GM23338 (cell line): ENCODE data around the gene ERO1B. TPM values are rescaled to one million over a fixed set of nuclear protein-coding genes. Genes with fewer than 3 reads are reported as not detected.

Experiments used
- ATAC-seq: fragments of 200-7000 bp; cut with Tn5 transposase; 3 replicates; pipeline ENCODE4 v1.9.1; 2020
- DNase-seq: peaks from one replicate; pipeline ENCODE4 v3.0.0-alpha.2; 2015; ENCODE audit warnings: low spot score
- H2AFZ ChIP-seq: fragments of 200-600 bp; sonication (generic); 2 replicates; pipeline ENCODE4 v1.8.0; 2016; ENCODE audit warnings: antibody characterized with exemption, mild to moderate bottlenecking, moderate library complexity
- H3F3A ChIP-seq: fragments of 200-600 bp; sonication (generic); replicated peaks from 2 replicates; pipeline ENCODE4 v1.8.0; 2017; ENCODE audit warnings: antibody characterized with exemption, mixed run types, low read depth
- H3K27ac ChIP-seq: fragments of 200-600 bp; sonication (generic); 2 replicates; pipeline ENCODE4 v1.6.1; 2016; ENCODE audit warnings: low read depth
- H3K27me3 ChIP-seq: fragments of 200-600 bp; sonication (generic); 2 replicates; pipeline ENCODE4 v1.8.0; 2016; ENCODE audit warnings: mild to moderate bottlenecking, mixed run types, moderate library complexity; ENCODE audit not compliant: insufficient read depth
- H3K36me3 ChIP-seq: fragments of 200-600 bp; sonication (generic); 2 replicates; pipeline ENCODE4 v1.8.0; 2016; ENCODE audit warnings: mild to moderate bottlenecking; ENCODE audit not compliant: insufficient read depth
- H3K4me1 ChIP-seq: fragments of 200-600 bp; sonication (generic); 2 replicates; pipeline ENCODE4 v1.8.0; 2016; ENCODE audit warnings: mild to moderate bottlenecking, moderate library complexity; ENCODE audit not compliant: insufficient read depth
- H3K4me2 ChIP-seq: fragments of 200-600 bp; sonication (generic); 2 replicates; pipeline ENCODE4 v1.7.1; 2017; ENCODE audit warnings: mixed run types
- H3K4me3 ChIP-seq: fragments of 200-600 bp; sonication (generic); 2 replicates; pipeline ENCODE4 v1.6.1; 2016; ENCODE audit warnings: mixed run types
- H3K79me2 ChIP-seq: fragments of 200-600 bp; sonication (generic); replicated peaks from 2 replicates; pipeline ENCODE4 v1.8.0; 2017; ENCODE audit warnings: mild to moderate bottlenecking; ENCODE audit not compliant: insufficient read depth
- H3K9me2 ChIP-seq: fragments of 200-600 bp; sonication (generic); 2 replicates; pipeline ENCODE4 v1.8.0; 2017; ENCODE audit not compliant: insufficient read depth
- H4K20me1 ChIP-seq: fragments of 200-600 bp; sonication (generic); replicated peaks from 2 replicates; pipeline ENCODE4 v1.8.0; 2017; ENCODE audit warnings: mild to moderate bottlenecking; ENCODE audit not compliant: insufficient read depth
- H3K27ac Mint-ChIP-seq: 2 replicates; pipeline ENCODE4 v1.8.0; 2020; ENCODE audit warnings: inconsistent platforms, mild to moderate bottlenecking, moderate library complexity, mixed read lengths
- H3K27me3 Mint-ChIP-seq: 3 replicates; pipeline ENCODE4 v1.8.0; 2022; ENCODE audit warnings: low read depth, mild to moderate bottlenecking, moderate library complexity, mixed read lengths, inconsistent platforms; ENCODE audit not compliant: insufficient read depth, poor library complexity
- H3K36me3 Mint-ChIP-seq: 3 replicates; pipeline ENCODE4 v1.8.0; 2021; ENCODE audit warnings: low read depth, mild to moderate bottlenecking, inconsistent platforms, moderate library complexity, mixed read lengths
- H3K4me1 Mint-ChIP-seq: 3 replicates; pipeline ENCODE4 v1.8.0; 2020; ENCODE audit warnings: mild to moderate bottlenecking, inconsistent platforms, mixed read lengths
- H3K4me3 Mint-ChIP-seq: 3 replicates; pipeline ENCODE4 v1.8.0; 2021; ENCODE audit warnings: moderate library complexity, mild to moderate bottlenecking, inconsistent platforms, mixed read lengths
- H3K9me3 Mint-ChIP-seq: 3 replicates; pipeline ENCODE4 v1.8.0; 2020; ENCODE audit warnings: moderate library complexity, mild to moderate bottlenecking, inconsistent platforms, mixed read lengths
- CREB1 ChIP-seq: fragments of 250-450 bp; sonication (Bioruptor Pico); IDR thresholded peaks from 2 replicates; pipeline ENCODE4 v1.5.0; 2020; ENCODE audit warnings: low read depth, mild to moderate bottlenecking, moderate library complexity
- EZH2 ChIP-seq: fragments of 200-600 bp; sonication (generic); IDR thresholded peaks from one replicate; pipeline ENCODE4 v1.8.0; 2017; ENCODE audit warnings: antibody characterized with exemption, mild to moderate bottlenecking, low read depth; ENCODE audit not compliant: unreplicated experiment
- EZH2phosphoT487 ChIP-seq: fragments of 200-600 bp; sonication (generic); IDR thresholded peaks from one replicate; pipeline ENCODE4 v1.8.1; 2018; ENCODE audit warnings: antibody characterized with exemption; ENCODE audit not compliant: unreplicated experiment
- JUNB ChIP-seq: IDR thresholded peaks from one replicate; pipeline ENCODE4 v1.6.1; 2016; ENCODE audit warnings: antibody characterized with exemption; ENCODE audit not compliant: unreplicated experiment
- NANOG ChIP-seq: IDR thresholded peaks from 2 replicates; pipeline ENCODE4 v1.6.1; 2016; ENCODE audit warnings: antibody characterized with exemption, borderline replicate concordance
- POLR2AphosphoS5 ChIP-seq: IDR thresholded peaks from 2 replicates; pipeline ENCODE4 v1.6.1; 2016; ENCODE audit warnings: antibody characterized with exemption, low read depth
- STAT1 ChIP-seq: IDR thresholded peaks from one replicate; pipeline ENCODE4 v1.6.1; 2016; ENCODE audit warnings: antibody characterized with exemption; ENCODE audit not compliant: unreplicated experiment
- ZNF114 ChIP-seq: fragments of 250-450 bp; sonication (Bioruptor Pico); IDR thresholded peaks from 2 replicates; pipeline ENCODE4 v1.5.0; 2020; ENCODE audit warnings: mild to moderate bottlenecking, moderate library complexity
- ZNF331 ChIP-seq: fragments of 250-450 bp; sonication (Bioruptor Pico); IDR thresholded peaks from 2 replicates; pipeline ENCODE4 v1.5.0; 2020; ENCODE audit warnings: low read depth, mild to moderate bottlenecking, moderate library complexity
- polyA plus RNA-seq: library from polyadenylated mRNA; unstranded; fragments of >200 nt; fragmentation: Nextera tagmentation; extraction: Ambion mirVana; gene quantifications from 2 replicates; pipeline ENCODE4 v1.2.1, GENCODE V29; 2016
- total RNA-seq: library from RNA; depleted of rRNA; stranded (reverse); fragments of >200 nt; shearing (Covaris generic); gene quantifications from 2 replicates; pipeline ENCODE4 v1.2.3, GENCODE V29; 2014
- TF ChIP-seq, protein P1 (sequence below): IDR thresholded peaks from 2 replicates; pipeline ENCODE4 v1.6.1; 2016; ENCODE audit warnings: antibody characterized with exemption
- TF ChIP-seq, protein P2 (sequence below), 2 experiments: fragments of 200-600 bp in 1 of 2; sonication (generic) in 1 of 2; conservative IDR thresholded peaks; 2 replicates each; pipeline versions ENCODE4 v1.5.1 to v1.6.1; 2016 to 2017; ENCODE audit warnings: antibody characterized with exemption in 2 of 2, low read depth in 2 of 2, mild to moderate bottlenecking in 2 of 2, moderate library complexity in 1 of 2
- TF ChIP-seq, protein P3 (sequence below): IDR thresholded peaks from one replicate; pipeline ENCODE4 v1.6.1; 2018; ENCODE audit warnings: antibody characterized with exemption; ENCODE audit not compliant: unreplicated experiment
- TF ChIP-seq, protein P4 (sequence below): fragments of 250-450 bp; sonication (Bioruptor Pico); IDR thresholded peaks from 2 replicates; pipeline ENCODE4 v1.5.0; 2020; ENCODE audit warnings: mild to moderate bottlenecking, moderate library complexity

Gene ERO1B
- total and polyA plus RNA-seq, 2 experiments from 2014 or later = 2.4 to 3.6 TPM

DNA sequence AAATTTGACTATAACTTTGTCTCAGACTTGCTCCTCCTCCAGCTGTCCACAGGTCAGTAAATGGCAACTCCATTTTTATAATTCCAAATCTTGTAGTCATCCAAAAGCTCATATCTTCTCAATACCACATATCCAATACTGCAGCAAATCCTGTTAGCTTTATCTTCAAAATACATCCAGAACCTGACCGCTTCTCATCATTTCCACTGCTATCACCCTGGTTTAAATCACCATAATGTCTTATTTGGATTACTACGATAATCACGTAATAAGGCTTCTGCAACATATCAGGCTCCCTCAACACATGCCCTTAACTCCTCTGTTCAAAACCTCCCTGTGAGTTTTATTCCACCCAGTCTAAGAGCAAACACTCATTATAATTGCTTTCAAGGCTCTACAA is 34.5 kb downstream of the ERO1B start:
- no peaks in the 10 kb centered on the region for H3K4me1 ChIP-seq
- TF ChIP-seq, protein P1, sequence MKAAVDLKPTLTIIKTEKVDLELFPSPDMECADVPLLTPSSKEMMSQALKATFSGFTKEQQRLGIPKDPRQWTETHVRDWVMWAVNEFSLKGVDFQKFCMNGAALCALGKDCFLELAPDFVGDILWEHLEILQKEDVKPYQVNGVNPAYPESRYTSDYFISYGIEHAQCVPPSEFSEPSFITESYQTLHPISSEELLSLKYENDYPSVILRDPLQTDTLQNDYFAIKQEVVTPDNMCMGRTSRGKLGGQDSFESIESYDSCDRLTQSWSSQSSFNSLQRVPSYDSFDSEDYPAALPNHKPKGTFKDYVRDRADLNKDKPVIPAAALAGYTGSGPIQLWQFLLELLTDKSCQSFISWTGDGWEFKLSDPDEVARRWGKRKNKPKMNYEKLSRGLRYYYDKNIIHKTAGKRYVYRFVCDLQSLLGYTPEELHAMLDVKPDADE = no peak
- TF ChIP-seq POLR2AphosphoS5 (no peak), ZNF114 (no peak), EZH2phosphoT487 (no peak), CREB1 (no peak), NANOG (no peak), ZNF331 (CRISPR knock-in tag) (no peak), EZH2 (no peak), JUNB (no peak), STAT1 (no peak)
- TF ChIP-seq, protein P2, sequence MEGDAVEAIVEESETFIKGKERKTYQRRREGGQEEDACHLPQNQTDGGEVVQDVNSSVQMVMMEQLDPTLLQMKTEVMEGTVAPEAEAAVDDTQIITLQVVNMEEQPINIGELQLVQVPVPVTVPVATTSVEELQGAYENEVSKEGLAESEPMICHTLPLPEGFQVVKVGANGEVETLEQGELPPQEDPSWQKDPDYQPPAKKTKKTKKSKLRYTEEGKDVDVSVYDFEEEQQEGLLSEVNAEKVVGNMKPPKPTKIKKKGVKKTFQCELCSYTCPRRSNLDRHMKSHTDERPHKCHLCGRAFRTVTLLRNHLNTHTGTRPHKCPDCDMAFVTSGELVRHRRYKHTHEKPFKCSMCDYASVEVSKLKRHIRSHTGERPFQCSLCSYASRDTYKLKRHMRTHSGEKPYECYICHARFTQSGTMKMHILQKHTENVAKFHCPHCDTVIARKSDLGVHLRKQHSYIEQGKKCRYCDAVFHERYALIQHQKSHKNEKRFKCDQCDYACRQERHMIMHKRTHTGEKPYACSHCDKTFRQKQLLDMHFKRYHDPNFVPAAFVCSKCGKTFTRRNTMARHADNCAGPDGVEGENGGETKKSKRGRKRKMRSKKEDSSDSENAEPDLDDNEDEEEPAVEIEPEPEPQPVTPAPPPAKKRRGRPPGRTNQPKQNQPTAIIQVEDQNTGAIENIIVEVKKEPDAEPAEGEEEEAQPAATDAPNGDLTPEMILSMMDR (conservative IDR thresholded peaks at IDR 0.05; ENCODE audit: low read depth in 2 of 2) = no peak
- TF ChIP-seq, protein P3, sequence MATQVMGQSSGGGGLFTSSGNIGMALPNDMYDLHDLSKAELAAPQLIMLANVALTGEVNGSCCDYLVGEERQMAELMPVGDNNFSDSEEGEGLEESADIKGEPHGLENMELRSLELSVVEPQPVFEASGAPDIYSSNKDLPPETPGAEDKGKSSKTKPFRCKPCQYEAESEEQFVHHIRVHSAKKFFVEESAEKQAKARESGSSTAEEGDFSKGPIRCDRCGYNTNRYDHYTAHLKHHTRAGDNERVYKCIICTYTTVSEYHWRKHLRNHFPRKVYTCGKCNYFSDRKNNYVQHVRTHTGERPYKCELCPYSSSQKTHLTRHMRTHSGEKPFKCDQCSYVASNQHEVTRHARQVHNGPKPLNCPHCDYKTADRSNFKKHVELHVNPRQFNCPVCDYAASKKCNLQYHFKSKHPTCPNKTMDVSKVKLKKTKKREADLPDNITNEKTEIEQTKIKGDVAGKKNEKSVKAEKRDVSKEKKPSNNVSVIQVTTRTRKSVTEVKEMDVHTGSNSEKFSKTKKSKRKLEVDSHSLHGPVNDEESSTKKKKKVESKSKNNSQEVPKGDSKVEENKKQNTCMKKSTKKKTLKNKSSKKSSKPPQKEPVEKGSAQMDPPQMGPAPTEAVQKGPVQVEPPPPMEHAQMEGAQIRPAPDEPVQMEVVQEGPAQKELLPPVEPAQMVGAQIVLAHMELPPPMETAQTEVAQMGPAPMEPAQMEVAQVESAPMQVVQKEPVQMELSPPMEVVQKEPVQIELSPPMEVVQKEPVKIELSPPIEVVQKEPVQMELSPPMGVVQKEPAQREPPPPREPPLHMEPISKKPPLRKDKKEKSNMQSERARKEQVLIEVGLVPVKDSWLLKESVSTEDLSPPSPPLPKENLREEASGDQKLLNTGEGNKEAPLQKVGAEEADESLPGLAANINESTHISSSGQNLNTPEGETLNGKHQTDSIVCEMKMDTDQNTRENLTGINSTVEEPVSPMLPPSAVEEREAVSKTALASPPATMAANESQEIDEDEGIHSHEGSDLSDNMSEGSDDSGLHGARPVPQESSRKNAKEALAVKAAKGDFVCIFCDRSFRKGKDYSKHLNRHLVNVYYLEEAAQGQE = no peak
- TF ChIP-seq, protein P4, sequence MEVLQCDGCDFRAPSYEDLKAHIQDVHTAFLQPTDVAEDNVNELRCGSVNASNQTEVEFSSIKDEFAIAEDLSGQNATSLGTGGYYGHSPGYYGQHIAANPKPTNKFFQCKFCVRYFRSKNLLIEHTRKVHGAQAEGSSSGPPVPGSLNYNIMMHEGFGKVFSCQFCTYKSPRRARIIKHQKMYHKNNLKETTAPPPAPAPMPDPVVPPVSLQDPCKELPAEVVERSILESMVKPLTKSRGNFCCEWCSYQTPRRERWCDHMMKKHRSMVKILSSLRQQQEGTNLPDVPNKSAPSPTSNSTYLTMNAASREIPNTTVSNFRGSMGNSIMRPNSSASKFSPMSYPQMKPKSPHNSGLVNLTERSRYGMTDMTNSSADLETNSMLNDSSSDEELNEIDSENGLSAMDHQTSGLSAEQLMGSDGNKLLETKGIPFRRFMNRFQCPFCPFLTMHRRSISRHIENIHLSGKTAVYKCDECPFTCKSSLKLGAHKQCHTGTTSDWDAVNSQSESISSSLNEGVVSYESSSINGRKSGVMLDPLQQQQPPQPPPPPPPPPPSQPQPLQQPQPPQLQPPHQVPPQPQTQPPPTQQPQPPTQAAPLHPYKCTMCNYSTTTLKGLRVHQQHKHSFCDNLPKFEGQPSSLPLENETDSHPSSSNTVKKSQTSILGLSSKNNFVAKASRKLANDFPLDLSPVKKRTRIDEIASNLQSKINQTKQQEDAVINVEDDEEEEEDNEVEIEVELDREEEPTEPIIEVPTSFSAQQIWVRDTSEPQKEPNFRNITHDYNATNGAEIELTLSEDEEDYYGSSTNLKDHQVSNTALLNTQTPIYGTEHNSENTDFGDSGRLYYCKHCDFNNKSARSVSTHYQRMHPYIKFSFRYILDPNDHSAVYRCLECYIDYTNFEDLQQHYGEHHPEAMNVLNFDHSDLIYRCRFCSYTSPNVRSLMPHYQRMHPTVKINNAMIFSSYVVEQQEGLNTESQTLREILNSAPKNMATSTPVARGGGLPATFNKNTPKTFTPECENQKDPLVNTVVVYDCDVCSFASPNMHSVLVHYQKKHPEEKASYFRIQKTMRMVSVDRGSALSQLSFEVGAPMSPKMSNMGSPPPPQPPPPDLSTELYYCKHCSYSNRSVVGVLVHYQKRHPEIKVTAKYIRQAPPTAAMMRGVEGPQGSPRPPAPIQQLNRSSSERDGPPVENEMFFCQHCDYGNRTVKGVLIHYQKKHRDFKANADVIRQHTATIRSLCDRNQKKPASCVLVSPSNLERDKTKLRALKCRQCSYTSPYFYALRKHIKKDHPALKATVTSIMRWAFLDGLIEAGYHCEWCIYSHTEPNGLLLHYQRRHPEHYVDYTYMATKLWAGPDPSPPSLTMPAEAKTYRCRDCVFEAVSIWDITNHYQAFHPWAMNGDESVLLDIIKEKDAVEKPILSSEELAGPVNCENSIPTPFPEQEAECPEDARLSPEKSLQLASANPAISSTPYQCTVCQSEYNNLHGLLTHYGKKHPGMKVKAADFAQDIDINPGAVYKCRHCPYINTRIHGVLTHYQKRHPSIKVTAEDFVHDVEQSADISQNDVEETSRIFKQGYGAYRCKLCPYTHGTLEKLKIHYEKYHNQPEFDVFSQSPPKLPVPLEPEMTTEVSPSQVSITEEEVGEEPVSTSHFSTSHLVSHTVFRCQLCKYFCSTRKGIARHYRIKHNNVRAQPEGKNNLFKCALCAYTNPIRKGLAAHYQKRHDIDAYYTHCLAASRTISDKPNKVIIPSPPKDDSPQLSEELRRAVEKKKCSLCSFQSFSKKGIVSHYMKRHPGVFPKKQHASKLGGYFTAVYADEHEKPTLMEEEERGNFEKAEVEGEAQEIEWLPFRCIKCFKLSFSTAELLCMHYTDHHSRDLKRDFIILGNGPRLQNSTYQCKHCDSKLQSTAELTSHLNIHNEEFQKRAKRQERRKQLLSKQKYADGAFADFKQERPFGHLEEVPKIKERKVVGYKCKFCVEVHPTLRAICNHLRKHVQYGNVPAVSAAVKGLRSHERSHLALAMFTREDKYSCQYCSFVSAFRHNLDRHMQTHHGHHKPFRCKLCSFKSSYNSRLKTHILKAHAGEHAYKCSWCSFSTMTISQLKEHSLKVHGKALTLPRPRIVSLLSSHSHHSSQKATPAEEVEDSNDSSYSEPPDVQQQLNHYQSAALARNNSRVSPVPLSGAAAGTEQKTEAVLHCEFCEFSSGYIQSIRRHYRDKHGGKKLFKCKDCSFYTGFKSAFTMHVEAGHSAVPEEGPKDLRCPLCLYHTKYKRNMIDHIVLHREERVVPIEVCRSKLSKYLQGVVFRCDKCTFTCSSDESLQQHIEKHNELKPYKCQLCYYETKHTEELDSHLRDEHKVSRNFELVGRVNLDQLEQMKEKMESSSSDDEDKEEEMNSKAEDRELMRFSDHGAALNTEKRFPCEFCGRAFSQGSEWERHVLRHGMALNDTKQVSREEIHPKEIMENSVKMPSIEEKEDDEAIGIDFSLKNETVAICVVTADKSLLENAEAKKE (CRISPR knock-in tag) = no peak
- no peak overlapping the region for H3K27ac Mint-ChIP-seq
- DNase-seq = no peak
- H2AFZ ChIP-seq = no peak overlapping the region
- H3K4me3 Mint-ChIP-seq = no peak overlapping the region
- no peaks in the 10 kb centered on the region for H3K36me3 ChIP-seq
- no peaks in the 10 kb centered on the region for H3K9me3 Mint-ChIP-seq
- H3K27ac ChIP-seq = no peak overlapping the region
- no peak overlapping the region for H3K4me2 ChIP-seq
- H3K36me3 Mint-ChIP-seq = no peaks in the 10 kb centered on the region
- H3F3A ChIP-seq = no peaks in the 10 kb centered on the region
- no peaks in the 10 kb centered on the region for H3K79me2 ChIP-seq
- no peaks in the 10 kb centered on the region for H3K9me2 ChIP-seq
- no peaks in the 10 kb centered on the region for H3K27me3 ChIP-seq
- no peaks in the 10 kb centered on the region for H4K20me1 ChIP-seq
- H3K4me3 ChIP-seq = no peak overlapping the region
- no peaks in the 10 kb centered on the region for H3K4me1 Mint-ChIP-seq
- no peaks in the 10 kb centered on the region for H3K27me3 Mint-ChIP-seq
- ATAC-seq = no peak
